ENCODE results near the gene MEG3.

The MEG3 gene

DNA sequence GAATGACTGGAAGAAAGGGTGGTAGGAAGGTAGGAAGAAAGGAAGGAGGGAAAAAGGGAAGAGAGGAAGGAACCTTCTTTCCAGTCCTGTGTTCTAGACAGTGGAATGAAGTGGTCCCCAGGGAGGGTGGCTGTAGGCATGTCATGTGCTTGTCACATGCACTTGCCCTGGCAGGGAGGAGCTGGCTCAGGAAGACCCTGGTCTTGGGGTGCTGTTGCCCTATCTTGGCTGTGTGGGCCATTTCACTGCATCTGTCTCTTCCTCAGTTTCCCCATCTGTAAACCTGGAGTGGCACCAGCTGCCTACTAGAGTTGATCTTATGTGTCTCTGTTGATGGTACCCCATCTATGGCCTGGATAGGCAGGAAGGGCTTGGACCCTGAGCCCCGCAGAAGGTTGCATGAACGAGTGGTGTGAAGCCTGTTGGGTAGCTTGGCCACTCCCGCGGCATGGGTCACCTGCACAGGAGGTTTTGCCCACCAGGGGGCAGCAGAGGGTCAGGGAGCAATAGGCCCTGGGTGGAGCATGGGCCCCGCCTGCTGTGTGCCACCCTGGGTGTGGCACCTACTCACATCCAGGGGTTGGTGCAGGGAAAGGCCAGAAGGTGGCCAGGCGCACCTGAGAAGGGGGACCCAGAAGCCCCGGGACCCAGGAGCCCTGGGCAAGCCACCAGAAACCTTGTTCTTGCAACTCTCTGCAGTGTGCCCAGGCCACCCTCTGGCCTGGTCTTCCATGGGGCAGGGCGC lies 25.1 kb downstream of the MEG3 start:
- peak; percentile 62 for DNase-seq

DNA sequence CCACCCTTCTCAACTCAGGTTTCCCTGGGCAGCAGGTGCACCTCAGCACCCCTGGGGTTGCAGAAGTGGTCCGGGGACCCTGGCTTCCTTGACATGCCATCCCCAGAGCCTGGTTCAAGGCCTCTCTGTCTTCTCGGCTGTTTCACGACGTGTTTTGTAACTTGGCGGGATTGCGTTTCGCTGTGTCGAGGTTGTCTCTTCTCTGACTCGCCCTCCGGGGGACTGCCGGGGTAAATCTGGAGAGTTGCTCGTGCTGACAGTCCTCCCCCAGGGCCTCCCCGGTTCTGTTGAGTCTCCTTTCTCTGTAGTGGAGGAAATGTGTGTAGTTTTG lies 25.6 kb downstream of the MEG3 start:
- DNase-seq = no peak

DNA sequence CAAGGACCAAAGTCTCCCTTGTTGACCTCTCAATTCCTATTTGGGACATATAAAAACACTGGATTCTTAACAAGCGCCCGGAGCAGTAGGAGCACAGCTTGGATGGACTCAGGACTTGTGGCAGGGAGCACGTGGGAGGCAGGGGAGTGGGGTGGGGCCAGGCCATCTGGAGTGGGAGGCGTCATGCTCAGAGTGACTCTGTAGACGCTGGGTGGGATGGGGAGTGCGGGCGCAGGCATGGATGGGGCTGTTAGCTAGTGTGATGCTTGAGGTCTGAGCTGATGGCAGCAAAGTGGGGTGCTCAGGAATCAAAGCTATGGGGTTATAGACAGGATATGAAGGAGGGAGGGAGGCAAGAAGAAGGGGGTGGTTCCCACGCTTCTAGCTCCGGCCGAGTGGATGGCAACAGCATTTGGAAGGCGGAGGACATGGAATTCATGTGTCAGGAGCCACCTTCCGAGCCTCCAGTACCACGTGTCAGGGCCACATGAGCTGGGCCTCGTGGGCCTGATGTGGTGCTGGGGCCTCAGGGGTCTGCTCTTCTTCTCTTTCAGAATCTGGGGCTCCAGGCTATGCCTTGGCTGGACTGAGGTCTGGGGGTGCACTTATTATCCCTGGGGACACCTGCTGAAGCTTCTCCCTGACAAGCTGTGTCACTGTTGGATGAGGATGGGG lies 26.2 kb downstream of the MEG3 start:
- no peak for DNase-seq

DNA sequence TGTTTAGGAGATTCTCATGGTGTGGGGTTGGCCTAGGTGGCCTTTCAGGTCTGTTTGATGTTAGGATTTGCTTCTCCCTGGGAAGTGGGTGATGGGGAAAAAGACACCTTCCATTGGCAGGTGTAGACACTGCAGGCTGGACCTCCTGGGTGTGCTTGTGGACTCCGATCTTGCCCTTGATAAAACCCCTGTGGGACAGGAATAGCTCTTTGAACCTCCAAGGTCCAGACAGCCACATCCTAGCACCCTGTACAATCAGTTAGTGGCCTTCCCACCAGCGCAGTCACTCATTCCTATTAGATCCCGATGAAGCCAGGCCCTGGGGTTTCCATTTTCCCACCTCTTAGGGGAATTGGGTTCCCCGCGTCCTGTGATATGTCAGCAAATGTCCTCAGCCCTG lies 28.5 kb downstream of the MEG3 start:
- DNase-seq = no peak

DNA sequence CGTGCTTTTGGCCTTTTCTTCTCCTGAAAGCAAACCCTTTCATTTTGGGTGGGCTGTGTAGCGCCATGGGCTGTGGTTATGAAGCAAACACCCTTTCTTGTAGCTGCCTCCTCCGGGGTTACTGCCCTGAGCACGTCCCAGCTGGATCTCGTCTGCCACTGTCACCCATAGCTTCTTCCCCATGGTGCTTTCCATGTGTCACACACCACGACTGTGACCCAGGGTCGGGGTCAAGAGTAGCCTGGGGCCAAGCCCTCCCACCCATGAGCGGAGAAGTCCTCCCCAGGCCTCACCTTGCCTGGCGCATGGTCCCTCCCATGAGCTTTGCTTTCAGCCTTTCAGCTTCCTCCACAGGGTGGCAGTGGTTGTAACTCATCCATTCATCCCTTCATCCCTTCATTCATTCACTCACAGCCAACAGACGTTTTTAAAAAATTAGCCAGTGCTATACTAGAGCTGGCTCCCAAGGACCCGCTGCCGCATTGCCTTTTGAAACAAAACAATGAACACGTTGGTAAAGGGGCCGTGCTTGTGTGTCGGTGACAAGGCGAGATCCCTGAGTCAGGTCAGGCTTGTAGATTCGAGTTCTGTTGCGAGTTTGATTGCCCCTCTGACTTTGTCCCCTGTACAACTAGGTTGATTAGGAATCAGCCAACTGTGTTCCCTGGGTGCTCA lies 29.5 kb downstream of the MEG3 start:
- no peak for DNase-seq

DNA sequence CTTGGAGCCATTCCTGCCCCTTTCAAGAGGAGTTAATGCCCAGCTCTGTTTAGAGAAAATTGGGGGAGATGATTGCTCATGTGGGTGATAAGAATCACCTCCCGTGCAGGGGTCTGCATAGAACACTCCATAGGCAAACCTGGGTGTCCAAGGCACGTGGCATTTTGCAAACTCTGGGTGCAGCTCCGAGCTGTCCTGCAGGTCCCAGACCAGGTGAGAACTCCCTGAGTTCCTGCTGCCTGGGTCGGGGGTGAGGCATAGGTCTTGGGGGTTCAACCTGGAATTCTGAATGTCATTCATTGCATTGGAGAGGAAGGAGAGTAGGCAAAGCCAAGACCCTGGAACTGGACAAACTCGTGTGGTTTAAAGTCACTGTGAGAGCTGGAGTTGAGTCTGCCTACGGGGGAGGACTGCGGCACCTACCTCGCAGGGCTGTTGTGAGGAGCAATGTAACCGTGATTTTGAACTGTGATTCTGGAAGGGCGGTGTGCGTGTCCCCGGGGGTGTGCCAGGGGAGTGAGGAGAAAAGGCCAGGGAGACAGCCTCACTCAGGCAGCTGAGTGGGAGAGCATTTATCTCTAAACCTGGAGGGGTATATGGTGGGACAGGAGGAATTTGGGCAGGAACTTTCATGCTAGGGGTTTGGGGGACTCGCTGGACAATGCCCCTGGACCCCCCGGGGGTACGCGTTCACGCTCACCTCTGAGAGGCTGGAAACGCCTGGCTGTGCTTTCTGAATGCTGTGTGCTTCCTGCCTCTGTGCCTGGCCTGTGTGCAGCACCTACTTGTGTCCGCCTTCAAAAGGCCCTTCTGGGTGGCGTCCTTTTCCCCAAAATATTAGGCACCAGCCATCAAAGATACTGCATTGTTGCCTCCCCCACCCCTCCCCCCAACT lies 30.4 kb downstream of the MEG3 start:
- DNase-seq = no peak

DNA sequence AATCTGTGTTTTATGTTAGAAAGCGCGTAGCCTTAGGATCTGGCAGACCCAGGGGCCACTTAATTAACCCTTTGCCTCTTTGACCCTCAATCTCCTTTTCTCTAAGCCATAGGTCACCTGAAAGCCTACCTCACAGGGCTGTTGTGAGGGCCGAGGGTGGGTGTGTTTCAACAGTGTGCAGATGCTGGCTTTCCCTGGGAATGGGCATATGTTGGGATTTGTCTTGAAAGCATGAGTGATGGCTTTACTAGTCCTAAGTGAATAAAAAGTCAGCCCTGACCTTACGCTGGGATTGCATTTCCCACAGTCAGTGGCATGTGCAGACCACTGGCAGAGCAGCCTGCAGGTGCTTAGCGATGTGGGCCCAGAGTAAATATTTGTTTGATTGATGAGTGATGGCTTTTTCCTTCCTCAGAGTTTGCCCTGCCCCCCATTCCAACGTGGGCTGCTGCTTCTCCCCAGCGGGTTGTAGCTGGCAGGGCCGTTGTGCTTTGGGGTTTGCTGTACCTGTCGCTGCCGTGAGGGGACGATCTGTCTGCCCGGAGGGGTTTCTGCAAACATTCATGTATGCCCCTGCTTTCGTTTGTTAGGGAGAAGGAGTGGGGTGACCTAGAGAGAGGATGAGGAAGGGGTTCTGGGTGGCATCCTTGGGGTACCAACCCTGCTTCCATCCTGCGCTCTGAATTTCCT lies 31.5 kb downstream of the MEG3 start:
- DNase-seq = no peak

DNA sequence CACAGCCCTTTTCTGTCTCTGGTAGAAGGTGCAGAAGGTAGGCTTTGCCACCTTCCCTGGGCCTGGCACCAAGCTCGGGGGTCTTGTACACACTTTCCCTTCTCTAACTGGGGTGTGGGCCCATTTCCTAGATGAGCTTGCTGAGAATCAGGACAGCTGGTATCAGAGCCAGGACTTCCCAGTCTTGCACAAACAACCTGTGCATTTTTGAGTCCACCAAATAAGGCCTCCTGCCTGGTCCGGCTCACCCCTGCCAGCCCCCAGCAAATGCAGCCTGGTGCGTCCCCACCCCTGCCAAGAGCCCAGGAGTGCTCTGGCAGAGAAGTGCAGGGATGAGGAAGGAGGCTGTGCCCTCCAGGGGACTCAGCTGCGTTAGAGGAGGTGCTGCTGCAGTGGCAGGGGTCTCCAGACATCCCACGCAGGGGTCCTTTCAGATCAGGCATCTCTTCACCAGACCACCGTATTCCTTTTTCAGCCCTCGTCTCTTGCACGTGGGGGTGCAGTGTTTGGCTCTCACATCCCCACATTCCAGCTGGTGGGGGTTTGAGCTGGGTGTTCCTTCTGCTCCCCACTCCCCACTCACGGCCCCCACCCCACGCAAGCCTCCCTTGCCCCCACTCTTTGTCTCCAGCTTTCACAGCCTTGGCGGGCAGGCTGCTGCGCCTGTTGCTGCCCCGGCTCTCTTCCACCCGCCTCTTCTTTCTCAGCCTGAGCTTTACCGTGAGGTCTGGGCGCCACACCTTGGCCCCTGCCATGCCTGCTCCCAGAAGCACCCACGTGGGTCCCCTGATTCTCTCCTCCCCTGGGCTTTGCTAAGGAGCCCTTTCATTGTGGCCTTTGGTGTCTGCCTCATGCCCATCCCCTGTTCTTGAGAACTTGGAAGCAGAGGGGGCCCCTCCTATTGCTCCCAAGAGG lies 32.3 kb downstream of the MEG3 start:
- no peak for DNase-seq

DNA sequence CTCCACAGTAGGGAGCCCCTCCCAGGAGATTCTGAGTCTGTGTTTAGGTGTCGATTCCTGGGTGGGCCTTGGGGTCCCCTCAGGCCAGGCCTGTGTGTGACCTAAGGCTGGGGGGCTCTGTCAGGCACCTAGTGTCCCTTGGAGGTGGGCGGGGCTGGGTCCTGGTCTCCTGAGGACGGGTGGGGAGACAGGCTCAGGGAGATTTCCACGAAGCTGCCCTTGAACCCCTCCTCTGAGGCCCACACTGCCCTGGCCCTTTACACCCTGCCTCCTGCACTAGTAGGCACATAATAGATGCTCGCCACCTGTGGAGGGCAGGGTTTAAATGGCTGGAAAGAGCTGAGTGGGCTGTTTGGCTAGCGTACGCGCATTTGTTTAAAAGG lies 32.9 kb downstream of the MEG3 start:
- DNase-seq = no peak

DNA sequence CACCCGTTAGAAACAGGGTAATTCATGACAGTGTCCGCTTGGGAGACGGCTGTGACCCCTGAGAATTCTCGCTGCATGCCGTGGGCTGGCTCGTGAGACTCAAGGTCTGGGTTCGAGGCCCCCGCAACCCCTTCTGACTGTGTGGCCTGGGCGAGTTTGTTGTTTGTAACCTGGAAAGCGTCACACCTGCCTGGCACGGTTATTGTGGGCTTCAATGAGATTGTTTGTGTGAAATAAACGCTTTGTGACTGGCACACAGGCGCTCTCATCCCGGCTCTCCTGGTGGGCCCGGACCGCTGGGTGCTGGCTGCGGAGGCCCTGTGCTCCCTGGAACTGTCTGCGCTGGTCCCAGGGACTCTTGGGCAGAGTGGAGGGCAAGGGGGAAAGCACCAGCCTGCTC lies 33.9 kb downstream of the MEG3 start:
- DNase-seq = no peak

DNA sequence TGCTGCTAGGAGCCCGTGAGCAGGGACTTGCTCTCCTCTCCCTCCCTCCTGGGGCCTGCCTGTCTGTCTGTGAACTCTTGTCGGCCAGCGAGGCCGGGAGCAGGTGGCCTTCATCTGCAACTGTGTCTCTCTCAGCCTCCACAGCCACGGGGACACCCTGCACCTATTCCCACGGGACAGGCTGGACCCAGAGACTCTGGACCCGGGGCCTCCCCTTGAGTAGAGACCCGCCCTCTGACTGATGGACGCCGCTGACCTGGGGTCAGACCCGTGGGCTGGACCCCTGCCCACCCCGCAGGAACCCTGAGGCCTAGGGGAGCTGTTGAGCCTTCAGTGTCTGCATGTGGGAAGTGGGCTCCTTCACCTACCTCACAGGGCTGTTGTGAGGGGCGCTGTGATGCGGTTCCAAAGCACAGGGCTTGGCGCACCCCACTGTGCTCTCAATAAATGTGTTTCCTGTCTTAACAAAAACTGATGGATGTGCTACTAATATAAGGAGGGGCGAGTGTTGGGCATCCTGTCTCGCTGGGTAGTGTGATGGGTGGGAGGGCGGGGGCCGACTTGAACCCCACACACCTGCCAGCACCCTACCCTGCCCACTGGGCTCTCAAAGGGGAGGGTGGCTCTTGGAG lies 34.8 kb downstream of the MEG3 start:
- no peak for DNase-seq

DNA sequence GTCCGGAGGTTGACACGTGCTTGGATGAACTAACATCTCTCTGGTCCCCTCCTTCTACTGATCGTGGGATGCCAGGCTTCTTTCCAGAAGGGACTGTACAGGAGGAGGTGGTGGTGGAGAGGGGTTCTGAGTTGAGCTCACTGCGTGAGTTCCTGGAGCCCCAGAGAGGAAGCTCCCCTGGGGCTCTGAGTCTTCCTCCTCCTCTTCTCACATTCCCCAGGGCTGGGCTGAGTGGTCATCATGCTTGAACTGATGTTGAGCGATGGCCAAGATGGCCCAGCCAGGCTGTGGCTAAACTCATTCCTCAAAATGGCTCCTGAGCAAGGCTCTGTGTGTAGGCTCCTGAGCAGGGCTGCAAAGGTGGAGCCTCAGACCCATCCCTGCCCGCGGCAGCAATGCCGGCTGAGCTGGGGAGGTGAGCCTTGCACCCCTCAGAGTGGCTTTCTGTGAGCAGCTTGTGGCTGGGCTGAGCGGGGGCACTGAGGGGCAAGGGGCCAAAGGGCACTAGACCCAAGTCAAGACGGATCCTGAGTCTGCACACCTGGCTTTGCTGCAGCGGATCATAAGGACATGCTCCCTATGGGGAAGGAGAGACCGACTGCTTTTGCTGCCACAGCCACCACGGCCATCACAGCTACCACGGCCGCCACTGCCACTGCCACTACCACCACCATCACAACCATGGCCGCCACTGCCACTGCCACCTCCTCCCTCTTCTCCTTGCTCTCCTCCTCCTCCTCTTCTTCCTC lies 35.4 kb downstream of the MEG3 start:
- no peak for DNase-seq

DNA sequence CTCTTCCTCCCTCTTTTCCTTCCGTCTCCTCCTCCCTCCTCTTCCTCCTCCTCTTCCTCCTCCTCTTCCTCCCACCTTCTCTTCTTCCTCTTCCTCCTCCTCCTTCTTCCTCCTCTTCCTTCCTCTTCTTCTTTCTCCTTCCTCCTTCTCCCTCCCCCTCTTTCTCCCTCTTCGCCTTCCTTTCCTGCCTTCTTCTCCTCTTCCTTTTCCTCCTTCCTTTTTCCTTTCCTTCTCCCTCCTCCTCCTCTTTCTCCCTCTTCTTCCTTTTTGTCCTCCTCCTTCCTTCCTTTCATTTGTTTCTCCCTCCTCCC lies 36.0 kb downstream of the MEG3 start:
- DNase-seq = no peak

DNA sequence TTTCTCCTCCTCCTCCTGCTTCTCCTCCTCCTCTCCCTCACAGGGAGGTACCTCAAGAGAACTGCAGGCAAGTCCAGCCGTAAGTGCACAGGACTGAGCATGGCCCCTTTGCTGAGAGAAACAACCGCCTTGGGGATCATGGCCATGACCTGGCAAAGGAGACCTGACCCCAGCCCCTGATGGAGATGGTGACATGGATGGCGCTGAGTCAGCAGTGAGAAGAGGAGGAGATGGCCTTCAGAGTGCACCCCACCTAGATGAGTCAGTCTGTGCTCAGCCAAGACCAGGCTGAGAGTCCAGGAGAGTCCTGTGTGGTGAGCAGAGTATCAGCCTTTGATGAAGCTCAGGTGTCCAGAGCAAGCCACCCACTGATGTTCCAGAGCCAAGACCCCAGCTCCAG lies 36.4 kb downstream of the MEG3 start:
- no peak for DNase-seq

DNA sequence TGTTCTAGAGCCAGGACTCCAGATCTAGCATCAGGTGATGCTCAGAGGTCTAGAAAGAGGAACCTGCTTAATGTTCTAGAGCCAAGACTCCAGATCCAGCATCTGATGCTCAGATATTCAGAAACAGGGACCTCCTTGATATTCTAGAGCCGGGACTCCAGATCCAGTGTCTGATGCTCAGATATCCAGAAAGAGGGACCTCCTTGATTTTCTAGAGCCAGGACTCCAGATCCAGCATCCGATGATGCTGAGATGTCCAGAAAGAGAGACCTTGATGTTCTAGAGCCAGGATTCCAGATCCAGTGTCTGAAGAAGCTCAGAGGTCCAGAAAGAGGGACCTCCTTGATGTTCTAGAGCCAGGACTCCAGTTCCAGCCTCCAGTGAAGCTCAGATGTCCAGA lies 36.9 kb downstream of the MEG3 start:
- no peak for DNase-seq

DNA sequence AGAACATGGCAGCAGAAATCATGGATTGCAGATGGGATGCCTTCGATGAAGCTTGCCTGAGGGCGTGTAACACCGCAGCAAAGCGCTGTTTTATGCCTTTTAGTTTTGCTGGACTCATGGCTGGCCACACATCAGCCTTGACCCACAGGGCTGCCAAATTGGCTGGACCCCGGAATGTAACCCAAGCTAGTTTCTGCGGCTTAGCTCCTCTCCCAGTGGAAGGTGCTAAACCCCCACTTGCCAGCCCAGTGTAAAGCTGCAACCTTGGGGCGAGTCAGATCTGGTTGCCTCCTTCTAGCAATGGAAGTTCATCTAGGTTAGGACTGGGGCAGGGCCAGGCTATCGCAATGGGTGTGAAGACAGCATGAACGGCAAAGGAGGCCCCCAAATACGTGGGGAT lies 38.3 kb downstream of the MEG3 start:
- no peak for DNase-seq

DNA sequence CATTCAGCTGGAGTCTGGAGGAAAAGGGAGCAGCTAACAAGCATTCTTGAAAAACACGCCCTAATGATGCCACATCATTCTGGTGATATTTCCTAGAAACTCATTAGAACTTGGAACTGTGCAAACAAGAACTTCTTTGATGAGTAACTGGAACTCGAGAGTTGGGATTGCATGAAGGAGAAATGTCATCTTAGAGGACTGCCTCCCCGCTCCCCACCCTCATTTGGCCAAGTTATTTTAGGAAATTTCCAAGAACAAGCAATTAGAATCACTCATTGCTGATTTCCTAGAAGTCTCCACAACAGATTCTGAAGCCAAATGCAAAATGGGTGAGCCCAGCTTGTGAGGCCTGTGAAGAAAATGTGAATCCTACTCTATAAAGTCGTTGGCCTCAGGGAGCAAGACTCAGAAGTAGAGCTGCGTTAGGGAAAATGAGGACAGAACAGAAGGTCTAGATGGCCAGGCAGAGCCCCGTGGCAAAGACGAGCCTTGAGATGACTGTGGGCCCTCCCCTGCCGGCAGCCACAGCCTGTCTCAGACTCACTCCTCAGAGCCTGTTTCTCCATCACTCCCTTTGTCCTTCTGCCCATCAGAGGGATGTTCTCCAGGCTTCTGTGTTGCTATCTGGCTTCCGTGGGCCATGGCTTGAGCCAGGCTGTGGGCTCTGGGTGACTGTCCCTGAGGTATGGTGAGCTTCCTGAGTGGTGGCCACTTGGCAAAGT lies 39.2 kb downstream of the MEG3 start:
- no peak for DNase-seq

DNA sequence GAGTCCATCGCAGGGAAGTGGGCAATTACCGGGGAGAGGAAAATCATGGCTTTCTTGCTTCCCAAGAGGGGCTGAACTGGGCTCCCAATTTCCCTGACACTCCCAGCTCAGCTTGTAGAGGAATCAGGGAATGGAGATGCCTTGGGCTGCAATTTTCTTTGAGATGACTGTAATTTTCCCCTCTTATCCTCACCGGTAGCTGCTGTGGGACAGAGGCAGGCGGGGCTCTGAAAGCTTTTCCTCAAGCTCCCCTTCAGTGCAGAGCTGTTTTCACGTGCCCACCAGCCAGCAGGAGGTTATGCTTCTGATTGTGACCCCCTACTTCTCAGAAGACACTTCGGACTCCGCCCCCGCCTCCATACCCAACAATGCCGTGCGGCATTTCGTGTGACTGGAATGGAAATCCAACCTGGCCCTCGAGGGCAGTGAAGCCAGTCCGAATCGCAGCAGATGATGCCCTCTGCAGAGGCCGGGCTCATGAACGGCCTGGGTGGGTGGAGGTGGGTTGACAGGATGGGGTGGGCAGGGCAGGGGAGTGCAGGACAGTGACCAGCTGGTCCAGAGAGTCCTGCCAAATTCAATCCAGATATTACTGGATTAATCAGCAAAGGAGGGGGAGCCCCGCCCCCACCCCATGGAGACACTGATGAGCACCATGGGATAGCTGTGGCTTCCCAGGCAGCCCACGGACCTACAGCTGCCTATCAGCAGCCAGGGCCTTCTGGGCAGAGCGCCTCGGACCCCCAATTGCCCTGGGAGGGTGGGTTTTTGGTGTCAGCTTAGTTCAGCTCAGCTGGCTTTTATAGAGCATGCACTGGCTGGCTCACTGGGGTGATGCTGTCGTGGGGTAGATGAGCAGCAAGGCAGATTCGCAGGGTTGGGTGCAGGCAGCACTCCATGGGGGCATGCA lies 40.0 kb downstream of the MEG3 start:
- no peak for DNase-seq
